Measurements from ENCODE around the gene C17orf114.

- TF ChIP-seq CTCF (IDR thresholded peaks at IDR 0.05) (no peak), POLR2A (IDR thresholded peaks at IDR 0.05) (no peak)
Measured at GRCh38 chr17:4842376-4842775, 40.2 kb upstream of the C17orf114 start.
